ENCODE results near the gene SUMF1. TPM values are rescaled to one million over a fixed set of nuclear protein-coding genes. Genes with fewer than 3 reads are reported as not detected.
A peak's percentile ranks its signal among the peaks of the same experiment; 100 is the strongest.

Gene SUMF1
- polyA plus RNA-seq, 3 donors: 25.7 to 80.4 (median 74.2) TPM

DNA sequence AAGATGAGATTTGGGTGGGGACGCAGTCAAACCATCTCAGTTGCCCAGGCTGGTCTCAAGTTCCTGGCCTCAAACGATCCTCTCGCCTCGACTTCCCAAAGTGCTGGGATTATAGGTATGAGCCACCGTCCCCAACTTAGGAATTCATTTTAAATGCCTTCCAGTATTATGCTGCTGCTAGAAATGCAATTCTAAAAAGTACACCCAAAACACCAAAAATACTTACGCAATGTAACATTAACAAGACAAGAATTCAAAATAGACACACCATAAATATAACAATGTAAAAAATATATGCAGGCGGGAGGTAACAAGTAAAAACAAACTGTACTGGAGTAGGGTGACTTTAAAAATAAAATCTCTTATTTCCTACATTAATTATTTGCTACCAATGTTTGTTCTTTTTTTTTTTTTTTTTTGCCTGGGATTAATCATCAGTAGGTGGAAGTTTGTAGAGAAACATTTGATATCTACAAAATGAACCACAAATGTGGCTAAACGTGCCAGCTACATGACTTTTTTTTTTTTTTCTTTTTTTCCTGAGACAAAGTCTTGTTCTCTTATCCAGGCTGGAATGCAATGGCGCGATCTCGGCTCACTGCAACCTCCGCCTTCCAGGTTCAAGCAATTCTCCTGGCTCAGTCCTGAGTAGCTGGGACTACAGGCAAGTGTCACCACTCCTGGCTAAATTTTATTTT lies 107.1 kb downstream of the SUMF1 start:
- H3K9me3 Mint-ChIP-seq: peaks cover 0 to 2% (median 0%) of the 10 kb centered on the region in 7 donors
- H3K36me3 ChIP-seq (replicated peaks in 1 of 2; ENCODE audit: control insufficient read depth in 1 of 2, insufficient read depth in 2 of 2, low read length in 2 of 2): peaks cover 19 to 56% of the 10 kb centered on the region in 2 donors
- intact Hi-C loops (cut with micrococcal nuclease): loop anchor here in 1 of 2 donors (10.0 kb wide), 1 partner anchor 65 kb away; no protein-coding TSS in a partner anchor
- WGBS (ENCODE audit: insufficient coverage): 97% methylated on average over 9 of the region's 12 CpGs
- no peak overlapping the region for H2AFZ ChIP-seq (ENCODE audit: insufficient read depth, low read depth, low read length, poor library complexity, severe bottlenecking)
- H3K4me3 Mint-ChIP-seq: no peak overlapping the region
- H3K27me3 Mint-ChIP-seq (ENCODE audit: low read depth in 3 of 3): no peaks in the 10 kb centered on the region
- H3K27me3 ChIP-seq (ENCODE audit: control insufficient read depth in 2 of 2, insufficient read depth in 2 of 2, low read length in 2 of 2): no peaks in the 10 kb centered on the region
- no peak overlapping the region for H3K27ac ChIP-seq (ENCODE audit: low read depth in 1 of 2, low read length in 2 of 2)
- TF ChIP-seq, protein P1, sequence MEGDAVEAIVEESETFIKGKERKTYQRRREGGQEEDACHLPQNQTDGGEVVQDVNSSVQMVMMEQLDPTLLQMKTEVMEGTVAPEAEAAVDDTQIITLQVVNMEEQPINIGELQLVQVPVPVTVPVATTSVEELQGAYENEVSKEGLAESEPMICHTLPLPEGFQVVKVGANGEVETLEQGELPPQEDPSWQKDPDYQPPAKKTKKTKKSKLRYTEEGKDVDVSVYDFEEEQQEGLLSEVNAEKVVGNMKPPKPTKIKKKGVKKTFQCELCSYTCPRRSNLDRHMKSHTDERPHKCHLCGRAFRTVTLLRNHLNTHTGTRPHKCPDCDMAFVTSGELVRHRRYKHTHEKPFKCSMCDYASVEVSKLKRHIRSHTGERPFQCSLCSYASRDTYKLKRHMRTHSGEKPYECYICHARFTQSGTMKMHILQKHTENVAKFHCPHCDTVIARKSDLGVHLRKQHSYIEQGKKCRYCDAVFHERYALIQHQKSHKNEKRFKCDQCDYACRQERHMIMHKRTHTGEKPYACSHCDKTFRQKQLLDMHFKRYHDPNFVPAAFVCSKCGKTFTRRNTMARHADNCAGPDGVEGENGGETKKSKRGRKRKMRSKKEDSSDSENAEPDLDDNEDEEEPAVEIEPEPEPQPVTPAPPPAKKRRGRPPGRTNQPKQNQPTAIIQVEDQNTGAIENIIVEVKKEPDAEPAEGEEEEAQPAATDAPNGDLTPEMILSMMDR (IDR thresholded peaks at IDR 0.05): no peak
- no peaks in the 10 kb centered on the region for H4K20me1 ChIP-seq (ENCODE audit: insufficient read depth, low read length)
- peaks cover 33 to 55% of the 10 kb centered on the region in 2 donors for H3K36me3 Mint-ChIP-seq
- H3K9me3 ChIP-seq (replicated peaks in 1 of 2; ENCODE audit: control insufficient read depth in 1 of 2, insufficient read depth in 1 of 2, low read length in 2 of 2): no peaks in the 10 kb centered on the region
- no peak overlapping the region for H3K4me3 ChIP-seq (replicated peaks in 1 of 3; ENCODE audit: low read depth in 2 of 3, low read length in 3 of 3)
- H3K9ac ChIP-seq (ENCODE audit: insufficient read depth, low read length, poor library complexity, severe bottlenecking): no peak overlapping the region
- H3K4me1 Mint-ChIP-seq: no peaks in the 10 kb centered on the region
- peak overlapping the region in 1 of 7 donors; percentile 5 for H3K27ac Mint-ChIP-seq
- H3K79me2 ChIP-seq (ENCODE audit: insufficient read depth, low read length): no peaks in the 10 kb centered on the region
- DNase-seq: no peak
- no peak overlapping the region for H3K4me2 ChIP-seq (replicated peaks; ENCODE audit: extremely low read depth, low read length, poor library complexity, severe bottlenecking)
- no peaks in the 10 kb centered on the region for H3K4me1 ChIP-seq (ENCODE audit: control insufficient read depth in 1 of 2, insufficient read depth in 2 of 2, low read length in 2 of 2)

DNA sequence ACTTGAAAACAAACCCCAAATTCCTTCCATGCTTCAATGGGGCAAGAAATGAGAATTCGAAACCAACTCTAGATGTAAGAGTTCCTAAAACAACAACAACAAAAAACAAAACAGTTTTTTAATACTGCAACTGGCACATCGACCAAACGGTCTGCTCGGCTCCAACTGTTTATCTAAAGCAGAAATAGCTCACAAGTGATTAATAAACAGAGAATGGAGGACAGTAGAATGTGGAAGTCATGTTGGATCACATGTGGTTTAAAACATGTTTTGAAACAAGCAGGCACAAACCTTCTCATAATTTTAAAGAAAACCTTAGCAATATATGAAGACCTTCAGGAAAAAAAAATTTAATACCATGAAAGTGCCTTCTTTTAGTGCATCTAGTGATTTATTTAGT lies 108.8 kb downstream of the SUMF1 start:
- no peaks in the 10 kb centered on the region for H3K27me3 ChIP-seq (ENCODE audit: control insufficient read depth in 2 of 2, insufficient read depth in 2 of 2, low read length in 2 of 2)
- peaks cover 40 to 62% of the 10 kb centered on the region in 2 donors for H3K36me3 Mint-ChIP-seq
- no peaks in the 10 kb centered on the region for H4K20me1 ChIP-seq (ENCODE audit: insufficient read depth, low read length)
- H3K4me1 ChIP-seq (ENCODE audit: control insufficient read depth in 1 of 2, insufficient read depth in 2 of 2, low read length in 2 of 2): no peaks in the 10 kb centered on the region
- WGBS (ENCODE audit: insufficient coverage): no CpG with 5 or more reads among the region's 4 CpGs
- H3K9me3 ChIP-seq (replicated peaks in 1 of 2; ENCODE audit: control insufficient read depth in 1 of 2, insufficient read depth in 1 of 2, low read length in 2 of 2): no peaks in the 10 kb centered on the region
- no peak overlapping the region for H3K4me3 ChIP-seq (replicated peaks in 1 of 3; ENCODE audit: low read depth in 2 of 3, low read length in 3 of 3)
- no peak for DNase-seq
- intact Hi-C loops (cut with micrococcal nuclease): loop anchor here in 1 of 2 donors (10.0 kb wide), 1 partner anchor 67 kb away; no protein-coding TSS in a partner anchor
- H3K79me2 ChIP-seq (ENCODE audit: insufficient read depth, low read length): no peaks in the 10 kb centered on the region
- peak overlapping the region in 1 of 7 donors; percentile 12 for H3K27ac Mint-ChIP-seq
- H2AFZ ChIP-seq (ENCODE audit: insufficient read depth, low read depth, low read length, poor library complexity, severe bottlenecking): no peak overlapping the region
- H3K4me1 Mint-ChIP-seq: no peaks in the 10 kb centered on the region
- TF ChIP-seq, protein P1 (IDR thresholded peaks at IDR 0.05): no peak
- H3K27me3 Mint-ChIP-seq (ENCODE audit: low read depth in 3 of 3): no peaks in the 10 kb centered on the region
- H3K9me3 Mint-ChIP-seq: peaks cover 0 to 2% (median 0%) of the 10 kb centered on the region in 7 donors
- H3K27ac ChIP-seq (ENCODE audit: low read depth in 1 of 2, low read length in 2 of 2): no peak overlapping the region
- no peak overlapping the region for H3K9ac ChIP-seq (ENCODE audit: insufficient read depth, low read length, poor library complexity, severe bottlenecking)
- H3K4me3 Mint-ChIP-seq: no peak overlapping the region
- peaks cover 19 to 56% of the 10 kb centered on the region in 2 donors for H3K36me3 ChIP-seq (replicated peaks in 1 of 2; ENCODE audit: control insufficient read depth in 1 of 2, insufficient read depth in 2 of 2, low read length in 2 of 2)
- no peak overlapping the region for H3K4me2 ChIP-seq (replicated peaks; ENCODE audit: extremely low read depth, low read length, poor library complexity, severe bottlenecking)
